Measurements from ENCODE around the gene KLK13. TPM values are rescaled to one million over a fixed set of nuclear protein-coding genes. Genes with fewer than 3 reads are reported as not detected.

The KLK13 gene
- total RNA-seq, 2 experiments from 2014 or later = not detected

- ChIA-PET POLR2A (no interaction called here), CTCF (interaction anchor here (0.8 to 1.4 kb wide), 2 partner anchors 9 to 10 kb away, joined by 5 to 6 read pairs; no protein-coding TSS in a partner anchor)
- DNase-seq = no peak
- Mint-ChIP-seq H3K36me3 (ENCODE audit: low read depth) (no peaks in the 10 kb centered on the region), H3K4me3 (no peak overlapping the region), H3K9me3 (no peaks in the 10 kb centered on the region), H3K27ac (no peak overlapping the region), H3K27me3 (peaks cover 8% of the 10 kb centered on the region), H3K4me1 (no peaks in the 10 kb centered on the region)
These were observed 21.4 kb upstream of the KLK13 start for GRCh38 chr19:51086153-51086850.

- no peak for DNase-seq
- ChIA-PET POLR2A (no interaction called here), CTCF (interaction anchor here (0.7 kb wide), 1 partner anchor 51 kb away, joined by 3 read pairs; no protein-coding TSS in a partner anchor)
- H3K9me3 Mint-ChIP-seq = no peaks in the 10 kb centered on the region
- H3K36me3 Mint-ChIP-seq (ENCODE audit: low read depth) = no peaks in the 10 kb centered on the region
- no peak overlapping the region for H3K27ac Mint-ChIP-seq
- H3K4me1 Mint-ChIP-seq = no peaks in the 10 kb centered on the region
- no peak overlapping the region for H3K4me3 Mint-ChIP-seq
- H3K27me3 Mint-ChIP-seq = peaks cover 8% of the 10 kb centered on the region
These were observed 19.6 kb upstream of the KLK13 start for GRCh38 chr19:51084505-51084904.

- Mint-ChIP-seq H3K9me3 (no peaks in the 10 kb centered on the region), H3K4me3 (no peak overlapping the region), H3K27me3 (peaks cover 8% of the 10 kb centered on the region), H3K4me1 (no peaks in the 10 kb centered on the region), H3K36me3 (ENCODE audit: low read depth) (no peaks in the 10 kb centered on the region), H3K27ac (no peak overlapping the region)
- ChIA-PET CTCF (no interaction called here), POLR2A (no interaction called here)
- DNase-seq = no peak
These were observed 18.9 kb upstream of the KLK13 start for GRCh38 chr19:51083783-51084182.

- H3K4me1 Mint-ChIP-seq = no peaks in the 10 kb centered on the region
- CTCF ChIA-PET = no interaction called here
- no peaks in the 10 kb centered on the region for H3K36me3 Mint-ChIP-seq (ENCODE audit: low read depth)
- no peak overlapping the region for H3K27ac Mint-ChIP-seq
- H3K27me3 Mint-ChIP-seq = peaks cover 8% of the 10 kb centered on the region
- DNase-seq = no peak
- POLR2A ChIA-PET = no interaction called here
- no peaks in the 10 kb centered on the region for H3K9me3 Mint-ChIP-seq
- H3K4me3 Mint-ChIP-seq = no peak overlapping the region
These were observed 18.3 kb upstream of the KLK13 start for GRCh38 chr19:51083181-51083580.

GRCh38 chr19:51082611-51083010 lies 17.7 kb upstream of the KLK13 start, which contains the start of gene KLK14:
TSS of gene KLK14 (minus strand) at chr19:51082887. CDS start at chr19:51082614, 273 bp downstream.
- ChIA-PET CTCF (no interaction called here), POLR2A (no interaction called here)
- peak within 1 kb of the TSS; percentile 25 for H3K27ac Mint-ChIP-seq

GRCh38 chr19:51081476-51081875 lies 16.6 kb upstream of the KLK13 start:
- ChIA-PET POLR2A (no interaction called here), CTCF (no interaction called here)
- Mint-ChIP-seq H3K27me3 (peaks cover 8% of the 10 kb centered on the region), H3K9me3 (no peaks in the 10 kb centered on the region), H3K36me3 (ENCODE audit: low read depth) (no peaks in the 10 kb centered on the region), H3K4me3 (no peak overlapping the region), H3K4me1 (no peaks in the 10 kb centered on the region), H3K27ac (no peak overlapping the region)
- no peak for DNase-seq

More at GRCh38 chr19:51082611-51083010, 17.7 kb upstream of the KLK13 start, which contains the start of gene KLK14:
- no peaks in the 10 kb centered on the region for H3K9me3 Mint-ChIP-seq
- DNase-seq = no peak
- H3K36me3 Mint-ChIP-seq (ENCODE audit: low read depth) = no peaks in the 10 kb centered on the region
- H3K4me3 Mint-ChIP-seq = no peak within 1 kb of the TSS
- H3K4me1 Mint-ChIP-seq = no peaks in the 10 kb centered on the region
- peaks cover 8% of the 10 kb centered on the region for H3K27me3 Mint-ChIP-seq

GRCh38 chr19:51079481-51080110 lies 14.7 kb upstream of the KLK13 start:
- Mint-ChIP-seq H3K27ac (no peak overlapping the region), H3K4me3 (no peak overlapping the region), H3K27me3 (peaks cover 11% of the 10 kb centered on the region), H3K36me3 (ENCODE audit: low read depth) (no peaks in the 10 kb centered on the region), H3K4me1 (no peaks in the 10 kb centered on the region), H3K9me3 (no peaks in the 10 kb centered on the region)
- DNase-seq = no peak
- CTCF ChIA-PET = interaction anchor here (1.2 kb wide), 1 partner anchor 9 kb away, joined by 4 read pairs; no protein-coding TSS in a partner anchor
- POLR2A ChIA-PET = no interaction called here

- POLR2A ChIA-PET = no interaction called here
- Mint-ChIP-seq H3K27me3 (peaks cover 17% of the 10 kb centered on the region), H3K27ac (no peak overlapping the region), H3K9me3 (no peaks in the 10 kb centered on the region), H3K36me3 (ENCODE audit: low read depth) (no peaks in the 10 kb centered on the region), H3K4me1 (no peaks in the 10 kb centered on the region), H3K4me3 (no peak overlapping the region)
- CTCF ChIA-PET = interaction anchor here (1.2 kb wide), 1 partner anchor 10 kb away, joined by 4 read pairs; no protein-coding TSS in a partner anchor
- DNase-seq = no peak
These were observed 13.8 kb upstream of the KLK13 start for GRCh38 chr19:51078731-51079130.

- DNase-seq = no peak
- Mint-ChIP-seq H3K36me3 (ENCODE audit: low read depth) (no peaks in the 10 kb centered on the region), H3K27me3 (peaks cover 17% of the 10 kb centered on the region), H3K27ac (no peak overlapping the region), H3K4me3 (no peak overlapping the region), H3K4me1 (no peaks in the 10 kb centered on the region), H3K9me3 (no peaks in the 10 kb centered on the region)
- ChIA-PET CTCF (no interaction called here), POLR2A (no interaction called here)
These were observed 13.2 kb upstream of the KLK13 start for GRCh38 chr19:51078104-51078503.

- Mint-ChIP-seq H3K4me1 (no peaks in the 10 kb centered on the region), H3K4me3 (no peak overlapping the region), H3K36me3 (ENCODE audit: low read depth) (no peaks in the 10 kb centered on the region), H3K9me3 (no peaks in the 10 kb centered on the region), H3K27me3 (peaks cover 20% of the 10 kb centered on the region), H3K27ac (no peak overlapping the region)
- DNase-seq = no peak
- ChIA-PET POLR2A (no interaction called here), CTCF (interaction anchor here (1.1 kb wide), 1 partner anchor 10 kb away, joined by 5 read pairs; no protein-coding TSS in a partner anchor)
These were observed 11.8 kb upstream of the KLK13 start for GRCh38 chr19:51076631-51077213.

GRCh38 chr19:51075998-51076397 lies 11.1 kb upstream of the KLK13 start:
- H3K36me3 Mint-ChIP-seq (ENCODE audit: low read depth) = no peaks in the 10 kb centered on the region
- no peaks in the 10 kb centered on the region for H3K4me1 Mint-ChIP-seq
- peaks cover 20% of the 10 kb centered on the region for H3K27me3 Mint-ChIP-seq
- POLR2A ChIA-PET = no interaction called here
- DNase-seq = no peak
- H3K9me3 Mint-ChIP-seq = no peaks in the 10 kb centered on the region
- H3K4me3 Mint-ChIP-seq = no peak overlapping the region
- CTCF ChIA-PET = no interaction called here
- no peak overlapping the region for H3K27ac Mint-ChIP-seq

- Mint-ChIP-seq H3K4me1 (no peaks in the 10 kb centered on the region), H3K9me3 (no peaks in the 10 kb centered on the region), H3K27me3 (peaks cover 33% of the 10 kb centered on the region), H3K4me3 (no peak overlapping the region), H3K27ac (no peak overlapping the region), H3K36me3 (ENCODE audit: low read depth) (no peaks in the 10 kb centered on the region)
- POLR2A ChIA-PET = no interaction called here
- no peak for DNase-seq
- CTCF ChIA-PET = no interaction called here
These were observed 6.2 kb upstream of the KLK13 start for GRCh38 chr19:51071095-51071405.

GRCh38 chr19:51070334-51071094 lies 5.6 kb upstream of the KLK13 start:
- peaks cover 36% of the 10 kb centered on the region for H3K27me3 Mint-ChIP-seq
- no peaks in the 10 kb centered on the region for H3K36me3 Mint-ChIP-seq (ENCODE audit: low read depth)
- peaks cover 3% of the 10 kb centered on the region for H3K4me1 Mint-ChIP-seq
- H3K27ac Mint-ChIP-seq = no peak overlapping the region
- H3K9me3 Mint-ChIP-seq = no peaks in the 10 kb centered on the region
- DNase-seq = no peak
- CTCF ChIA-PET = no interaction called here
- POLR2A ChIA-PET = no interaction called here
- H3K4me3 Mint-ChIP-seq = no peak overlapping the region

Data from activated CD4-positive, alpha-beta T cell treated with anti-CD3 and anti-CD28 coated beads, Interleukin-2, amount 10 ng/mL, durations not matched to agents 7 days and 5 days (primary cell).